ENCODE measurements around the gene GCSAM. TPM values are rescaled to one million over a fixed set of nuclear protein-coding genes. Genes with fewer than 3 reads are reported as not detected.
A peak's percentile ranks its signal among the peaks of the same experiment; 100 is the strongest.

GCSAM gene
- total RNA-seq, 4 donors from 2014 or later, result 0.26 to 3.0 (median 0.85) TPM

- intact Hi-C loops (cut with DNase I), result no loop called here
- H3K9me3 ChIP-seq, result no peaks in the 10 kb centered on the region
- no peaks in the 10 kb centered on the region for H3K27me3 ChIP-seq
- TF ChIP-seq CTCF (IDR thresholded peaks at IDR 0.05), result no peak
- no peak for TF ChIP-seq POLR2A (IDR thresholded peaks at IDR 0.05)
- peaks cover 5 to 58% (median 13%) of the 10 kb centered on the region in 3 donors for H3K4me1 ChIP-seq
- no peak overlapping the region for H3K4me3 ChIP-seq
- WGBS, 2 donors, result 73 to 81% methylated on average over 9 of the region's 9 CpGs
- no peak overlapping the region for H3K27ac ChIP-seq
- no peak for DNase-seq
- H3K36me3 ChIP-seq, result peaks cover 0 to 4% (median 0%) of the 10 kb centered on the region in 3 donors
Observed at GRCh38 chr3:112089956-112090886, 42.8 kb downstream of the GCSAM start.

GRCh38 chr3:112088944-112089343 lies 44.1 kb downstream of the GCSAM start:
- DNase-seq, result no peak
- TF ChIP-seq POLR2A (IDR thresholded peaks at IDR 0.05) (no peak), CTCF (IDR thresholded peaks at IDR 0.05) (no peak)
- H3K36me3 ChIP-seq, result no peaks in the 10 kb centered on the region
- H3K27me3 ChIP-seq, result no peaks in the 10 kb centered on the region
- intact Hi-C loops (cut with DNase I), result no loop called here
- no peaks in the 10 kb centered on the region for H3K9me3 ChIP-seq
- WGBS, 2 donors, result 72 to 86% methylated on average over 3 to 4 of the region's 4 CpGs
- H3K4me1 ChIP-seq, result peaks cover 5 to 62% (median 13%) of the 10 kb centered on the region in 3 donors
- no peak overlapping the region for H3K4me3 ChIP-seq
- H3K27ac ChIP-seq, result no peak overlapping the region

GRCh38 chr3:112087746-112088145 lies 45.3 kb downstream of the GCSAM start:
- Histone ChIP-seq H3K4me1 (peaks cover 5 to 61% (median 13%) of the 10 kb centered on the region in 3 donors), H3K36me3 (no peaks in the 10 kb centered on the region), H3K27ac (peak overlapping the region in 2 of 4 donors; percentile 82 to 84), H3K9me3 (no peaks in the 10 kb centered on the region), H3K27me3 (no peaks in the 10 kb centered on the region), H3K4me3 (no peak overlapping the region)
- intact Hi-C loops (cut with DNase I), result no loop called here
- WGBS, 2 donors, result 56 to 62% methylated on average over 4 to 5 of the region's 5 CpGs
- TF ChIP-seq POLR2A (IDR thresholded peaks at IDR 0.05), result no peak
- TF ChIP-seq CTCF (IDR thresholded peaks at IDR 0.05), result no peak
- no peak for DNase-seq

- 19 to 23% methylated on average over 13 of the region's 14 CpGs for WGBS, 2 donors
- no peaks in the 10 kb centered on the region for H3K9me3 ChIP-seq
Observed at GRCh38 chr3:112086875-112087524, 46.0 kb downstream of the GCSAM start.

More at GRCh38 chr3:112086875-112087524, 46.0 kb downstream of the GCSAM start:
- no peak for DNase-seq
- Histone ChIP-seq H3K36me3 (no peaks in the 10 kb centered on the region), H3K4me1 (peaks cover 5 to 56% (median 13%) of the 10 kb centered on the region in 3 donors), H3K4me3 (peak overlapping the region; percentile 50 to 73 (median 56)), H3K27me3 (no peaks in the 10 kb centered on the region), H3K27ac (peak overlapping the region; percentile 70 to 85 (median 83))
- TF ChIP-seq CTCF (IDR thresholded peaks at IDR 0.05) (no peak), POLR2A (IDR thresholded peaks at IDR 0.05) (no peak)
- intact Hi-C loops (cut with DNase I), result no loop called here
